Osteocyte (in vitro differentiated cells): ENCODE measurements around the gene ATXN10. TPM values are rescaled to one million over a fixed set of nuclear protein-coding genes. Genes with fewer than 3 reads are reported as not detected.

Experiments
- DNase-seq: peaks from one replicate; pipeline ENCODE4 v3.0.0; 2021; ENCODE audit warnings: mixed read lengths; ENCODE audit not compliant: unreplicated experiment; ENCODE audit errors: extremely low spot score
- H3K27ac Mint-ChIP-seq: one replicate; pipeline ENCODE4 v1.8.0; 2021; ENCODE audit warnings: mild to moderate bottlenecking, mixed read lengths; ENCODE audit not compliant: unreplicated experiment
- H3K27me3 Mint-ChIP-seq: one replicate; pipeline ENCODE4 v1.8.0; 2021; ENCODE audit warnings: mixed read lengths; ENCODE audit not compliant: unreplicated experiment
- H3K36me3 Mint-ChIP-seq: one replicate; pipeline ENCODE4 v1.8.0; 2021; ENCODE audit warnings: mixed read lengths; ENCODE audit not compliant: unreplicated experiment
- H3K4me1 Mint-ChIP-seq: one replicate; pipeline ENCODE4 v1.8.0; 2021; ENCODE audit warnings: mixed read lengths; ENCODE audit not compliant: unreplicated experiment
- H3K4me3 Mint-ChIP-seq: one replicate; pipeline ENCODE4 v1.8.0; 2021; ENCODE audit warnings: mild to moderate bottlenecking, moderate library complexity, mixed read lengths; ENCODE audit not compliant: unreplicated experiment
- H3K9me3 Mint-ChIP-seq: one replicate; pipeline ENCODE4 v1.8.0; 2021; ENCODE audit warnings: mixed read lengths; ENCODE audit not compliant: unreplicated experiment
- CTCF ChIP-seq: fragments of 200-600 bp; sonication (generic); IDR thresholded peaks from 2 replicates; pipeline ENCODE4 v1.5.0; 2021; ENCODE audit warnings: antibody characterized with exemption, mild to moderate bottlenecking, moderate library complexity
- total RNA-seq: library from RNA; stranded (reverse); gene quantifications from 2 replicates; pipeline ENCODE4 v1.2.1, GENCODE V29; 2021

The ATXN10 gene
- total RNA-seq, 1 donor from 2014 or later, result 164 TPM

GRCh38 chr22:45848904-45849303 is 177.3 kb downstream of the ATXN10 start:
- no peak for DNase-seq
- Mint-ChIP-seq H3K27ac (no peak overlapping the region), H3K9me3 (peaks cover 26% of the 10 kb centered on the region), H3K27me3 (no peaks in the 10 kb centered on the region), H3K4me3 (no peak overlapping the region), H3K36me3 (peaks cover 65% of the 10 kb centered on the region), H3K4me1 (peaks cover 16% of the 10 kb centered on the region)
- no peak for TF ChIP-seq CTCF

- peaks cover 66% of the 10 kb centered on the region for H3K36me3 Mint-ChIP-seq
- H3K4me3 Mint-ChIP-seq, result no peak overlapping the region
- TF ChIP-seq CTCF, result no peak
- DNase-seq, result no peak
- no peak overlapping the region for H3K27ac Mint-ChIP-seq
- H3K27me3 Mint-ChIP-seq, result no peaks in the 10 kb centered on the region
- peaks cover 32% of the 10 kb centered on the region for H3K9me3 Mint-ChIP-seq
- H3K4me1 Mint-ChIP-seq, result no peaks in the 10 kb centered on the region
Observed at GRCh38 chr22:45852826-45853225, 181.2 kb downstream of the ATXN10 start.

- peaks cover 46% of the 10 kb centered on the region for H3K36me3 Mint-ChIP-seq
- H3K27ac Mint-ChIP-seq, result no peak overlapping the region
Observed at GRCh38 chr22:45855961-45856360, 184.3 kb downstream of the ATXN10 start.

DNA sequence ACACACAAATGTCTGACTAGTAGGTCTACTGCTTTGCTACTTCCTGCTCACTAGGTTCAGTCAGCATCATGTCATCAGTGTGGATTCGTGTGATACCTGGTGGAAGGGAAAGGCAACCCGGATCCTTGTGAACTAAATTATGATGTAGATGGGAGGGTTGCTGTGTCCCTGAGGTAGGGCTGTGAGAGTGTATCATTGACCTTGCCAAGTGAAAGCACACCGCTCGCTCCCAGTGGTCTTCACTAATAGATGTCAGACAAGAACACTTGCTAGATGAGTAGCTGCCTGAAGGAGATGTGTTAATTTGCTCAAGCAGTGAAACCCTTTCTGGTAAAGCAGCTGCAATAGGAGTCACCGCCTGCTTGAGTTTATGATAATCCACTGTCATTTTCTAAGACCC is 185.9 kb downstream of the ATXN10 start:
- DNase-seq, result no peak
- TF ChIP-seq CTCF, result no peak
- Mint-ChIP-seq H3K36me3 (peaks cover 36% of the 10 kb centered on the region), H3K4me1 (no peaks in the 10 kb centered on the region), H3K9me3 (peaks cover 22% of the 10 kb centered on the region), H3K4me3 (no peak overlapping the region), H3K27ac (no peak overlapping the region), H3K27me3 (no peaks in the 10 kb centered on the region)

More at GRCh38 chr22:45855961-45856360, 184.3 kb downstream of the ATXN10 start:
- Mint-ChIP-seq H3K27me3 (no peaks in the 10 kb centered on the region), H3K4me3 (no peak overlapping the region), H3K9me3 (peaks cover 27% of the 10 kb centered on the region), H3K4me1 (no peaks in the 10 kb centered on the region)
- DNase-seq, result no peak
- no peak for TF ChIP-seq CTCF

- no peak for DNase-seq
- Mint-ChIP-seq H3K4me1 (peaks cover 7% of the 10 kb centered on the region), H3K27ac (no peak overlapping the region), H3K9me3 (peaks cover 16% of the 10 kb centered on the region), H3K27me3 (no peaks in the 10 kb centered on the region), H3K36me3 (peaks cover 27% of the 10 kb centered on the region), H3K4me3 (no peak overlapping the region)
- TF ChIP-seq CTCF, result no peak
Observed at GRCh38 chr22:45859231-45860161, 187.9 kb downstream of the ATXN10 start.
